Neural cell (in vitro differentiated cells): Measurements from ENCODE around the gene SFT2D1. TPM values are rescaled to one million over a fixed set of nuclear protein-coding genes. Genes with fewer than 3 reads are reported as not detected.

ENCODE experiments used
- H2AFZ ChIP-seq: fragments of 200-600, 300-800 bp; sonication (generic), shearing (Covaris generic); 2 replicates; pipeline ENCODE4 v1.6.0; 2014; ENCODE audit warnings: low read depth, mild to moderate bottlenecking, antibody characterized with exemption, low read length, moderate library complexity
- H3F3A ChIP-seq: fragments of 200-600 bp; shearing (Covaris generic); 2 replicates; pipeline ENCODE4 v1.6.1; 2016; ENCODE audit warnings: mild to moderate bottlenecking, moderate library complexity, mixed read lengths, antibody characterized with exemption, low read length; ENCODE audit not compliant: insufficient read depth, poor library complexity, severe bottlenecking
- H3K27ac ChIP-seq: fragments of 200-600, 300-800 bp; sonication (generic), shearing (Covaris generic); 2 replicates; pipeline ENCODE4 v1.5.1; 2014; ENCODE audit warnings: mild to moderate bottlenecking, low read length, moderate library complexity
- H3K27me3 ChIP-seq: fragments of 300-800, 200-600 bp; sonication (generic), shearing (Covaris generic); 2 replicates; pipeline ENCODE4 v1.6.0; 2014; ENCODE audit warnings: mild to moderate bottlenecking, low read depth, low read length, moderate library complexity; ENCODE audit not compliant: insufficient read depth
- H3K36me3 ChIP-seq: fragments of 300-800, 200-600 bp; sonication (generic), shearing (Covaris generic); 2 replicates; pipeline ENCODE4 v1.5.1; 2014; ENCODE audit warnings: mild to moderate bottlenecking, antibody characterized with exemption, low read length, moderate library complexity; ENCODE audit not compliant: insufficient read depth
- H3K4me2 ChIP-seq: fragments of 300-800, 200-600 bp; sonication (generic), shearing (Covaris generic); 2 replicates; pipeline ENCODE4 v1.6.0; 2014; ENCODE audit warnings: mild to moderate bottlenecking, low read length
- H3K4me3 ChIP-seq: fragments of 300-800, 200-600 bp; sonication (generic), shearing (Covaris generic); 2 replicates; pipeline ENCODE4 v1.5.1; 2014; ENCODE audit warnings: mild to moderate bottlenecking, low read length, moderate library complexity
- H3K79me2 ChIP-seq: fragments of 200-600 bp; shearing (Covaris generic); replicated peaks from 2 replicates; pipeline ENCODE4 v1.6.0; 2014; ENCODE audit warnings: mild to moderate bottlenecking, low read length, moderate library complexity; ENCODE audit not compliant: insufficient read depth
- H3K9ac ChIP-seq: fragments of 300-800, 200-600 bp; sonication (generic), shearing (Covaris generic); 2 replicates; pipeline ENCODE4 v1.6.1; 2016; ENCODE audit warnings: mild to moderate bottlenecking, low read length, mixed read lengths
- H3K9me2 ChIP-seq: fragments of 200-600 bp; shearing (Covaris generic); 2 replicates; pipeline ENCODE4 v1.6.1; 2016; ENCODE audit warnings: mild to moderate bottlenecking, low read length, mixed read lengths; ENCODE audit not compliant: insufficient read depth
- H3K9me3 ChIP-seq: fragments of 200-600, 300-800 bp; sonication (generic), shearing (Covaris generic); 2 replicates; pipeline ENCODE4 v1.6.1; 2016; ENCODE audit warnings: mild to moderate bottlenecking, mixed run types, low read length, moderate library complexity, mixed read lengths
- H4K20me1 ChIP-seq: fragments of 200-600 bp; shearing (Covaris generic); 2 replicates; pipeline ENCODE4 v1.6.1; 2016; ENCODE audit warnings: mild to moderate bottlenecking, mixed run types; ENCODE audit not compliant: insufficient read depth
- EP300 ChIP-seq: fragments of 450-650 bp; conservative IDR thresholded peaks from 2 replicates; pipeline ENCODE4 v1.6.1; 2014; ENCODE audit warnings: antibody characterized with exemption, mild to moderate bottlenecking, moderate library complexity; ENCODE audit not compliant: poor library complexity, severe bottlenecking
- EZH2 ChIP-seq: fragments of 200-600, 300-800 bp; shearing (Covaris generic), sonication (generic); IDR thresholded peaks from 2 replicates; pipeline ENCODE4 v1.6.1; 2014; ENCODE audit warnings: antibody characterized with exemption, low read length, borderline replicate concordance, mild to moderate bottlenecking; ENCODE audit not compliant: insufficient read depth, poor library complexity, severe bottlenecking
- MXI1 ChIP-seq: fragments of 450-650 bp; conservative IDR thresholded peaks from 2 replicates; pipeline ENCODE4 v1.6.1; 2014; ENCODE audit warnings: antibody characterized with exemption, mild to moderate bottlenecking; ENCODE audit not compliant: poor library complexity, severe bottlenecking
- POLR2AphosphoS5 ChIP-seq: IDR thresholded peaks from 2 replicates; pipeline ENCODE4 v1.6.1; 2012
- RAD21 ChIP-seq: fragments of 450-650 bp; conservative IDR thresholded peaks from 2 replicates; pipeline ENCODE4 v1.6.1; 2014; ENCODE audit warnings: antibody characterized with exemption, mild to moderate bottlenecking, moderate library complexity
- REST ChIP-seq: IDR thresholded peaks from 2 replicates; pipeline ENCODE4 v1.6.1; 2012; ENCODE audit warnings: borderline replicate concordance
- SMC3 ChIP-seq: fragments of 450-650 bp; conservative IDR thresholded peaks from 2 replicates; pipeline ENCODE4 v1.6.1; 2014; ENCODE audit warnings: antibody characterized with exemption, mild to moderate bottlenecking, moderate library complexity; ENCODE audit not compliant: poor library complexity
- TAF1 ChIP-seq: IDR thresholded peaks from 2 replicates; pipeline ENCODE4 v1.6.1; 2012; ENCODE audit warnings: low read depth
- polyA plus RNA-seq: library from polyadenylated mRNA; depleted of rRNA; stranded (reverse); fragments of >200 nt; gene quantifications from 2 replicates; pipeline ENCODE4 v1.2.3, GENCODE V29; 2014
- TF ChIP-seq, protein P1 (sequence below): fragments of 450-650 bp; IDR thresholded peaks from 2 replicates; pipeline ENCODE4 v1.5.1; 2014; ENCODE audit warnings: antibody characterized with exemption, mild to moderate bottlenecking, moderate library complexity; ENCODE audit not compliant: poor library complexity, severe bottlenecking

SFT2D1 gene
- polyA plus RNA-seq, 1 donor from 2014 or later, result 81.7 TPM

DNA sequence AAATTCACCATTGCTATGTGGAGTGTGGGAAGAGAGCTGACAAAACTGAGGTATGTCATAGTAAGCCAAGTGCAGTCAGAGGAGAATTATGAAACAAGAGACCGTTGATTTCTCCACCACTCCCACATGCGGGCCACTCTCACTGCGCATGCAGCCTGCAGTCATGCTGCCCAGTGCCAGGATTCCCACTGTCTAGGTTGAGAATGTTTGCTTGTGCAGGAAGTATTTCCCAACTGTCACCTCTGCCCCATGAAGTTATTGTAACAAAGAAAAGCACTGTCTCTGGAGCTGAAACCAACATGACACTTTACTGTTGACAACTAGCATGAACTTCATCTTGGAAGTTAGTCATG is 18.7 kb upstream of the SFT2D1 start:
- Histone ChIP-seq H3K79me2 (no peaks in the 10 kb centered on the region), H2AFZ (no peak overlapping the region), H3K9ac (no peak overlapping the region), H3K4me3 (no peak overlapping the region), H3K27me3 (no peaks in the 10 kb centered on the region), H4K20me1 (no peaks in the 10 kb centered on the region), H3K36me3 (peaks cover 12% of the 10 kb centered on the region), H3K9me2 (no peaks in the 10 kb centered on the region), H3K27ac (no peak overlapping the region), H3K9me3 (no peaks in the 10 kb centered on the region), H3K4me2 (no peak overlapping the region), H3F3A (no peaks in the 10 kb centered on the region)
- TF ChIP-seq REST (no peak), SMC3 (no peak), POLR2AphosphoS5 (no peak), RAD21 (no peak), TAF1 (no peak), MXI1 (no peak), EP300 (no peak), EZH2 (no peak)
- TF ChIP-seq, protein P1, sequence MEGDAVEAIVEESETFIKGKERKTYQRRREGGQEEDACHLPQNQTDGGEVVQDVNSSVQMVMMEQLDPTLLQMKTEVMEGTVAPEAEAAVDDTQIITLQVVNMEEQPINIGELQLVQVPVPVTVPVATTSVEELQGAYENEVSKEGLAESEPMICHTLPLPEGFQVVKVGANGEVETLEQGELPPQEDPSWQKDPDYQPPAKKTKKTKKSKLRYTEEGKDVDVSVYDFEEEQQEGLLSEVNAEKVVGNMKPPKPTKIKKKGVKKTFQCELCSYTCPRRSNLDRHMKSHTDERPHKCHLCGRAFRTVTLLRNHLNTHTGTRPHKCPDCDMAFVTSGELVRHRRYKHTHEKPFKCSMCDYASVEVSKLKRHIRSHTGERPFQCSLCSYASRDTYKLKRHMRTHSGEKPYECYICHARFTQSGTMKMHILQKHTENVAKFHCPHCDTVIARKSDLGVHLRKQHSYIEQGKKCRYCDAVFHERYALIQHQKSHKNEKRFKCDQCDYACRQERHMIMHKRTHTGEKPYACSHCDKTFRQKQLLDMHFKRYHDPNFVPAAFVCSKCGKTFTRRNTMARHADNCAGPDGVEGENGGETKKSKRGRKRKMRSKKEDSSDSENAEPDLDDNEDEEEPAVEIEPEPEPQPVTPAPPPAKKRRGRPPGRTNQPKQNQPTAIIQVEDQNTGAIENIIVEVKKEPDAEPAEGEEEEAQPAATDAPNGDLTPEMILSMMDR, result no peak

- Histone ChIP-seq H3K4me2 (no peak overlapping the region), H3K36me3 (peaks cover 12% of the 10 kb centered on the region), H2AFZ (no peak overlapping the region), H3K9ac (no peak overlapping the region), H3K4me3 (no peak overlapping the region), H3K27ac (no peak overlapping the region), H3K27me3 (no peaks in the 10 kb centered on the region), H4K20me1 (no peaks in the 10 kb centered on the region), H3K9me2 (no peaks in the 10 kb centered on the region), H3K79me2 (no peaks in the 10 kb centered on the region), H3F3A (no peaks in the 10 kb centered on the region), H3K9me3 (no peaks in the 10 kb centered on the region)
- TF ChIP-seq SMC3, result no peak
- TF ChIP-seq TAF1, result no peak
- TF ChIP-seq EP300, result no peak
- no peak for TF ChIP-seq REST
- TF ChIP-seq MXI1, result no peak
- TF ChIP-seq POLR2AphosphoS5, result no peak
- TF ChIP-seq RAD21, result no peak
- TF ChIP-seq, protein P1, result no peak
- TF ChIP-seq EZH2, result no peak
Measured at GRCh38 chr6:166360243-166361076, 18.1 kb upstream of the SFT2D1 start.
